Measurements from ENCODE around the gene ACSF2.
A peak's percentile ranks its signal among the peaks of the same experiment; 100 is the strongest.

The ACSF2 gene

GRCh38 chr17:50518384-50519023 lies 92.5 kb downstream of the ACSF2 start:
- no peaks in the 10 kb centered on the region for H3K4me1 Mint-ChIP-seq (ENCODE audit: low read depth in 2 of 2)
- H3K36me3 Mint-ChIP-seq (ENCODE audit: insufficient read depth), result no peaks in the 10 kb centered on the region
- no peak overlapping the region for H3K4me3 Mint-ChIP-seq
- no peaks in the 10 kb centered on the region for H3K27me3 Mint-ChIP-seq
- peak overlapping the region in 1 of 2 donors; percentile 81 for H3K27ac Mint-ChIP-seq
- no peak for ATAC-seq (replicated peaks)
- DNase-seq, result no peak
- no peaks in the 10 kb centered on the region for H3K9me3 Mint-ChIP-seq

GRCh38 chr17:50519141-50519834 lies 93.3 kb downstream of the ACSF2 start:
- Mint-ChIP-seq H3K27me3 (no peaks in the 10 kb centered on the region), H3K27ac (peak overlapping the region in 1 of 2 donors; percentile 81), H3K36me3 (ENCODE audit: insufficient read depth) (no peaks in the 10 kb centered on the region)

GRCh38 chr17:50520483-50520882 lies 94.5 kb downstream of the ACSF2 start:
- no peak for DNase-seq
- no peak overlapping the region for H3K27ac Mint-ChIP-seq
- ATAC-seq (replicated peaks), result no peak
- no peaks in the 10 kb centered on the region for H3K27me3 Mint-ChIP-seq
- H3K36me3 Mint-ChIP-seq (ENCODE audit: insufficient read depth), result no peaks in the 10 kb centered on the region
- H3K4me1 Mint-ChIP-seq (ENCODE audit: low read depth in 2 of 2), result no peaks in the 10 kb centered on the region
- H3K9me3 Mint-ChIP-seq, result no peaks in the 10 kb centered on the region
- H3K4me3 Mint-ChIP-seq, result no peak overlapping the region

More at GRCh38 chr17:50519141-50519834, 93.3 kb downstream of the ACSF2 start:
- no peak for ATAC-seq (replicated peaks)
- no peaks in the 10 kb centered on the region for H3K9me3 Mint-ChIP-seq
- no peak overlapping the region for H3K4me3 Mint-ChIP-seq
- no peaks in the 10 kb centered on the region for H3K4me1 Mint-ChIP-seq (ENCODE audit: low read depth in 2 of 2)
- DNase-seq, result no peak

- H3K4me1 Mint-ChIP-seq (ENCODE audit: low read depth in 2 of 2), result no peaks in the 10 kb centered on the region
- H3K4me3 Mint-ChIP-seq, result no peak overlapping the region
- no peak for ATAC-seq (replicated peaks)
- DNase-seq, result no peak
- no peaks in the 10 kb centered on the region for H3K9me3 Mint-ChIP-seq
- H3K27me3 Mint-ChIP-seq, result no peaks in the 10 kb centered on the region
- H3K27ac Mint-ChIP-seq, result no peak overlapping the region
- no peaks in the 10 kb centered on the region for H3K36me3 Mint-ChIP-seq (ENCODE audit: insufficient read depth)
Observed at GRCh38 chr17:50521514-50521913, 95.5 kb downstream of the ACSF2 start.

- Mint-ChIP-seq H3K4me3 (no peak overlapping the region), H3K27me3 (no peaks in the 10 kb centered on the region), H3K36me3 (ENCODE audit: insufficient read depth) (no peaks in the 10 kb centered on the region), H3K27ac (no peak overlapping the region), H3K4me1 (ENCODE audit: low read depth in 2 of 2) (no peaks in the 10 kb centered on the region), H3K9me3 (no peaks in the 10 kb centered on the region)
- ATAC-seq (replicated peaks), result no peak
- no peak for DNase-seq
Observed at GRCh38 chr17:50522766-50523165, 96.7 kb downstream of the ACSF2 start.

- no peaks in the 10 kb centered on the region for H3K36me3 Mint-ChIP-seq (ENCODE audit: insufficient read depth)
- H3K4me1 Mint-ChIP-seq (ENCODE audit: low read depth in 2 of 2), result no peaks in the 10 kb centered on the region
- H3K27me3 Mint-ChIP-seq, result peaks cover 0 to 3% of the 10 kb centered on the region in 2 donors
- no peaks in the 10 kb centered on the region for H3K9me3 Mint-ChIP-seq
- no peak overlapping the region for H3K27ac Mint-ChIP-seq
- ATAC-seq (replicated peaks), result no peak
- DNase-seq, result no peak
- no peak overlapping the region for H3K4me3 Mint-ChIP-seq
Observed at GRCh38 chr17:50523208-50523607, 97.2 kb downstream of the ACSF2 start.

Measured in effector memory CD8-positive, alpha-beta T cell (primary cell).